PFSK-1 (cell line): ENCODE results near the gene ZNF511.

Experiments used
- FOXP2 ChIP-seq: optimal IDR thresholded peaks from 2 replicates; pipeline ENCODE3; 2011; ENCODE audit warnings: borderline replicate concordance, control low read depth, inconsistent platforms; ENCODE audit not compliant: insufficient read depth; ENCODE audit errors: extremely low read length, extremely low read depth
- POLR2AphosphoS5 ChIP-seq: IDR thresholded peaks from 2 replicates; pipeline ENCODE4 v1.6.1; 2012; ENCODE audit warnings: low read depth, mild to moderate bottlenecking, control low read depth, low read length, moderate library complexity
- SIN3A ChIP-seq: IDR thresholded peaks from 2 replicates; pipeline ENCODE4 v1.6.1; 2012; ENCODE audit warnings: mild to moderate bottlenecking, low read length, moderate library complexity, borderline replicate concordance; ENCODE audit not compliant: insufficient read depth
- TAF1 ChIP-seq: IDR thresholded peaks from 2 replicates; pipeline ENCODE4 v1.6.1; 2012; ENCODE audit warnings: low read length, control low read depth, borderline replicate concordance; ENCODE audit not compliant: insufficient read depth
- TF ChIP-seq, protein P1 (sequence below), 2 experiments: IDR thresholded peaks; 2 replicates each; pipeline versions ENCODE4 v1.6.1 to v1.8.0; 2011 to 2012; ENCODE audit warnings: low read depth in 2 of 2, low read length in 2 of 2, control low read depth in 1 of 2, inconsistent platforms in 1 of 2, mild to moderate bottlenecking in 1 of 2, moderate library complexity in 1 of 2; ENCODE audit not compliant: insufficient read depth in 1 of 2

Gene ZNF511

DNA sequence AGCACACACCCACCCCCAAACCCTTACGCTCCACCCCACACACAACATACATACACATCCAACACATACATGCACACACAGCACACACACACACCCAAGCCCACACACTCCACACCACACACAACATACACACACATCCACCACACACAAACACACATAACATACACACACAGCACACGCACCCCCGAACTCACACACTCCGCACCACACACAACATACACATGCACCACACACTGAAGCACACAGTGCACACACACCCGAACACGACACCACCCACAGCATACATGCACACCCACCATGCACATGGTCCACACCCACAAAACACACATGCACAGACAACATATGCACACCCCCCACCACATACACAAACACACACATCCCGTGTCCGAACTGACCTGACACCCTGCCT, 40.5 kb downstream of the ZNF511 start:
- no peak for TF ChIP-seq POLR2AphosphoS5
- no peak for TF ChIP-seq TAF1
- TF ChIP-seq, protein P1, sequence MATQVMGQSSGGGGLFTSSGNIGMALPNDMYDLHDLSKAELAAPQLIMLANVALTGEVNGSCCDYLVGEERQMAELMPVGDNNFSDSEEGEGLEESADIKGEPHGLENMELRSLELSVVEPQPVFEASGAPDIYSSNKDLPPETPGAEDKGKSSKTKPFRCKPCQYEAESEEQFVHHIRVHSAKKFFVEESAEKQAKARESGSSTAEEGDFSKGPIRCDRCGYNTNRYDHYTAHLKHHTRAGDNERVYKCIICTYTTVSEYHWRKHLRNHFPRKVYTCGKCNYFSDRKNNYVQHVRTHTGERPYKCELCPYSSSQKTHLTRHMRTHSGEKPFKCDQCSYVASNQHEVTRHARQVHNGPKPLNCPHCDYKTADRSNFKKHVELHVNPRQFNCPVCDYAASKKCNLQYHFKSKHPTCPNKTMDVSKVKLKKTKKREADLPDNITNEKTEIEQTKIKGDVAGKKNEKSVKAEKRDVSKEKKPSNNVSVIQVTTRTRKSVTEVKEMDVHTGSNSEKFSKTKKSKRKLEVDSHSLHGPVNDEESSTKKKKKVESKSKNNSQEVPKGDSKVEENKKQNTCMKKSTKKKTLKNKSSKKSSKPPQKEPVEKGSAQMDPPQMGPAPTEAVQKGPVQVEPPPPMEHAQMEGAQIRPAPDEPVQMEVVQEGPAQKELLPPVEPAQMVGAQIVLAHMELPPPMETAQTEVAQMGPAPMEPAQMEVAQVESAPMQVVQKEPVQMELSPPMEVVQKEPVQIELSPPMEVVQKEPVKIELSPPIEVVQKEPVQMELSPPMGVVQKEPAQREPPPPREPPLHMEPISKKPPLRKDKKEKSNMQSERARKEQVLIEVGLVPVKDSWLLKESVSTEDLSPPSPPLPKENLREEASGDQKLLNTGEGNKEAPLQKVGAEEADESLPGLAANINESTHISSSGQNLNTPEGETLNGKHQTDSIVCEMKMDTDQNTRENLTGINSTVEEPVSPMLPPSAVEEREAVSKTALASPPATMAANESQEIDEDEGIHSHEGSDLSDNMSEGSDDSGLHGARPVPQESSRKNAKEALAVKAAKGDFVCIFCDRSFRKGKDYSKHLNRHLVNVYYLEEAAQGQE (IDR thresholded peaks at IDR 0.05; ENCODE audit: insufficient read depth in 1 of 2, low read depth in 2 of 2, low read length in 2 of 2) = no peak
- no peak for TF ChIP-seq SIN3A
- no peak for TF ChIP-seq FOXP2

DNA sequence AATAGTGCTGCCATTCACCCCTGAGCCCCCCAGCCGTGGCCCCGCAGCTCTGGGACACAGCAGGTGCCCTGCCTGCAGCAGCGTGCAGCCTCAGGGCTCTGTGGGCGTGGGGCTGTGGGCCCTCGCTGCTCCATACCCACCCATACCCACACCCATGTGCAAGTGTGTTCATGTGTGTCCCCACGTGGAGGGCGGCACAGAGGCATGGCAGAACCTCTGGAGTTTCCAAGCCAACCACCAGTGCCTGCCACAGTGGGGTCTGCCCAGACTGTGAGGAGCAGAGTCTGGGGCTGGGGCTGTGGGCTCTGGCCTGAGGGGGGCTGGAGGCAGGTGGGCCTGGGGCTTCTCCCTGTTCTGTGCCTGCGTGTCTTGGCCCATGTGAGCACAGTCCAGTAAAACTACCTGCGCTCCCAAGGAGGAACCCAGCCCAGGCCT, 40.9 kb downstream of the ZNF511 start:
- TF ChIP-seq FOXP2 = no peak

DNA sequence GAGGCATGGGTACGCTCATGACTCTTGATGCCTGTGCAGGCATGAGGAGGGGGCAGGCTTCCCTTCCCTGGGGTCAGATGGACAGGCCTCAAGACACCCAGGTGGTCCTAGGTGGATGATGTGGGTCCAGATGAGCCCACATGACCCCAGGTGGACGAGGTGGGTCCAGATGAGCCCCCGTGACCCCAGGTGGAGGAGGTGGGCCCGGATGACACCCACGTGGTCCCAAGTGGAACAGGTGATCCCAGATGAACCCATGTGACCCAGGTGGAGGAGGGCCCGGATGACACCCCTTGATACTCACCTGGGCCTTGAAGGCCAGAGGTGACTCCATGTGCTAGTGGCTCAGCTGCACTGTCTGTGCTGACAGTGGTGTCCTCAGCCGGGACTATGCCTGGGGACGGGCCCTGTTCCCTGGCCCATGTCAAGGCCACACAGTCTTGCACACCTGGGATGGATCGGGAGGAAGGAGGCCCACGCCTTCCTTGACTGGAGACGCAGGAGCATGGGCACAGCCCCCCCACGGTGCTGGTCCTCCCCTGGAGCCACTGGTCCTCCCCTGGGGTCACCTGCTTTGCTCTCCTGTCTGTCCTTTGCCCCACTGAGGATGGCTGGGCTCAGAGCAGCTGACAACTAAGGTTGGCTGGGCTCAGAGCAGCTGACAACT, 41.7 kb downstream of the ZNF511 start:
- TF ChIP-seq, protein P1 (IDR thresholded peaks at IDR 0.05; ENCODE audit: insufficient read depth in 1 of 2, low read depth in 2 of 2, low read length in 2 of 2) = no peak
- no peak for TF ChIP-seq TAF1
- TF ChIP-seq POLR2AphosphoS5 = no peak

DNA sequence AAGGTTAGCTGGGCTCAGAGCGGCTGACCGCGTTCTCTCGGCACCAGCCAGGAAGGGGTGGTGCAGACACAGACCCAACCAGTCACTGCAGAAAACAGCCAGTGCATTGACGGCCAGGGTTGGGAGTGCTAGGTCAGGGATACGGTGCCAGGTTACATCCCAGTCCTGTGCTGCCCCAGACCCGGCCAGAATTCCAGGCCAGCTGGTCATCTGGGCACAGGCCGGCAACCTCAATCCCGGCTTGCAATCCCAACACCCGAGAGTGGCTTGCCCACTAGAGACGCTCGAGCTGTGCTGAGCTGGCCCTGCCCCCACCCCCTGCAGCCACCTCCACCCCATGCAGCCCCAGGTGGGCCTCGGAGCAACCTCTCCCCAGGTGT, 42.2 kb downstream of the ZNF511 start:
- TF ChIP-seq, protein P1 (IDR thresholded peaks at IDR 0.05; ENCODE audit: insufficient read depth in 1 of 2, low read depth in 2 of 2, low read length in 2 of 2) = no peak
- TF ChIP-seq POLR2AphosphoS5 = no peak
- no peak for TF ChIP-seq SIN3A
- no peak for TF ChIP-seq TAF1
- no peak for TF ChIP-seq FOXP2

DNA sequence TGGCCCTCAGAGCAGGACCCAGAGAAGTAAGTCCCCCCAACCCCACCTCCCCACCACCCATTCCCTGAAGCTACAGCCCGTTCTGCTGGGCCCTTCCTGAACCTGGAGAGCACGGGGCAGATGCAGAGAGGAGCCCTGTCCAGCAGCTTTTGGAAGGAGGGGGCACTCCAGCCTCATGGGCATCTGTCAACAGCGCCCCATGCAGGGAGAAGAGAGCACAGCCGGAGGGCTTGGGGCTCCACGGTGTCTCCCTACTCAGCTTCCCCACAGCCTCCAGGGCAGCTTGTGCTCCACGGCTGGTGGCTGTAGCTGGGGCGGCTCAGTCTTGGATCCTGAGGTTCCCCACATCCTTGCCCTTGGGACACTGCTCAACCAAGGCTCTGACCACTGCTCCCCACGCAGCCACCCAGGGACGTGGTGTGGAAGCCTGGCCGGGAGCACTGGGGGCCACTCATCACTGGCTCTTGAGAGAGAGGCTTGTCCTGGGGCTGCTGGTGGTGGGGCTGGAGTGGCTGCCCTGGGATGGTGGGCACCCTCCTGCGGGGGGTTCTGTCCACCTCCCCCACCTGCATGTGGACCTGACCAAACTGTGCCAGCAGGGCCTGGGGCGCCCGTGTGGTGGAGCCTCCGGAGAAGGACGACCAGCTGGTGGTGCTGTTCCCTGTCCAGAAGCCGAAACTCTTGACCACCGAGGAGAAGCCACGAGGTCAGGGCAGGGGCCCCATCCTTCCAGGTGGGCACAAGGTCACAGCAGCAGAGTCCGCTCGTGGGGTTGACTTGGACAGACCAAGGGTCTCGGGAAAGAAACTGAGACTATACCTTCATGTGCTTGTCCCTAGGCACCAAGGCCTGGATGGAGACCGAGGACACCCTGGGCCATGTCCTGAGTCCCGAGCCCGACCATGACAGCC, 42.9 kb downstream of the ZNF511 start:
- TF ChIP-seq TAF1 = no peak
- no peak for TF ChIP-seq POLR2AphosphoS5
- no peak for TF ChIP-seq FOXP2
- no peak for TF ChIP-seq SIN3A
- TF ChIP-seq, protein P1 (IDR thresholded peaks at IDR 0.05; ENCODE audit: insufficient read depth in 1 of 2, low read depth in 2 of 2, low read length in 2 of 2) = no peak
